GM21717 (cell line): ENCODE measurements around the gene ZAP70.

ENCODE experiments used
- ATAC-seq: cut with Tn5 transposase; IDR thresholded peaks from one replicate; pipeline ENCODE4 v1.9.1; 2021; ENCODE audit warnings: mild to moderate bottlenecking, moderate library complexity; ENCODE audit not compliant: unreplicated experiment

ZAP70 gene

DNA sequence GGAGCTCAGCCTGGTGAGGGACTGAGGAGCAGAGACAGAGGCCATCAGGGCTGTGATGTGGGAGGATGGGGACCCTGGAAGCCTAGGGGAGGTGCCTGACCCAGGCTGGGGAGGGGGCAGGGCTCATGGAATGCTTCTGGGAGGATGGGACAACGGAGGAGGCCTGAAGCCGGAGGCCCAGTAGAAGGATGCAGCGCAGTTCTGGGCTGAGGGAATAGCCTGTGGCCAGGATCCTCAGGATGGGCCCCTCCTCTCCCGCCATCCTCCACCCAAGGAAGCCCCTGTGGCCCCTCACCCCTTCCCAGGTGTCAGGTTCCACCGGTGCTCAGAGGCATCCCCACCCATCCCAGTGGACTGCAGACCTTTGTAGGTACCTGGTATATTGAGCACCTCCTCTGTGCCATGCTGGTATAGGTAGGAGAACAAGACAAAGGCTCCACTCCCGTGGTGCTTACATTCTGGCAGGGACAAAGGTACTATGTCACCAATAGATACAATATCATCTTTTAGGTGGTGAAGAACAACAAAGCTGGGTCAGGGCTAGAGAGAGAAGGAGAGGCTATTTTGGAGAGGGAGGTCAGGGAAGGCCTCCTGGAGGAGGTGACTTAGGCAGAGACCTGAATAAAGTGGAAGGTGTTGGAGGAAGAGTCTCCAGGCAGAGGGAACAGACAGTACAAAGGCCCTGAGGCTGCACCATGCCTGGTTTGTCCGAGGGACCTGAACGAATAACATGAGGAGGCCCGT is 2.7 kb downstream of the ZAP70 start:
- no peak for ATAC-seq

DNA sequence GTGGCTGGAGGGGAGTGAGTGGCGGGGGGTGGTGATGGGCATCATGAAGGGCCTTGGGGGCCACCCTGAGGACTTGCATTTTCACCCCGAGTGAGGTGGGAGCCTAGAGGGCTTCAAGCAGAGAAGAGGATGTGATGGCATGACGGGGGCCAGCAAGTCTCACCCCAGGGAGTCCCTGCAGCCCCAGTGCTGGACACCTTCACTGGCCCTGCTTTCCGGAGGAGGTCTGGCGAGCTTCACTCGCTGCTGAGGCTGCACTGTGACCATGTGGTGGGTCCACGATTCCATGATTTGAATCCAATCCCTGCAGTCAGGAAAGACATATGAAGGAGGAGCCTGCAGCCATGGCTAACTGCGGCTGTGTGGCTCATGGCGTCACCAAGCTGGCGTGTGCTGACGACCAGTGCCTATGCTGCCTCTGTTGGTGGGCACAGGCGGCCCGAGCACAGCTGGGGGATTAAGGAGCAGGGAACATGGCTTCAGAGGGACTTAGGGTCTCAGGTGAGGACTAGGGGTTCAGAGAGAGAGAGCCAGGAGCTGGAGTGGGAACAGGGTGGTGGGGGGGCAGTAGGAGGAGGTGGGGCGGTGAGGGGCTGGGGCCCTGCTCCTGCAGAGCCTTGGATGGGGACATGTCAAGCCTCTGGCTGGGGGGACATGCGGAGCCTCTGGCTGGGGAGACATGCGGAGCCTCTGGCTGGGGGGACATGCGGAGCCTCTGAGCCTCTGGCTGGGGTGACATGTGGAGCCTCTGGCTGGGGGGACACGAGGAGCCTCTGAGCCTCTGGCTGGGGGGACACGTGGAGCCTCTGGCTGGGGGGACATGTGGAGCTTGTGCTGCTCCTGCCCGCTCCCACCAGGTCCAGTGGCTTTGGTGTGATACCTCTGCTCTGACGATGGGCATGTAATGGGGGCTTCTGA is 3.6 kb downstream of the ZAP70 start:
- ATAC-seq = no peak

DNA sequence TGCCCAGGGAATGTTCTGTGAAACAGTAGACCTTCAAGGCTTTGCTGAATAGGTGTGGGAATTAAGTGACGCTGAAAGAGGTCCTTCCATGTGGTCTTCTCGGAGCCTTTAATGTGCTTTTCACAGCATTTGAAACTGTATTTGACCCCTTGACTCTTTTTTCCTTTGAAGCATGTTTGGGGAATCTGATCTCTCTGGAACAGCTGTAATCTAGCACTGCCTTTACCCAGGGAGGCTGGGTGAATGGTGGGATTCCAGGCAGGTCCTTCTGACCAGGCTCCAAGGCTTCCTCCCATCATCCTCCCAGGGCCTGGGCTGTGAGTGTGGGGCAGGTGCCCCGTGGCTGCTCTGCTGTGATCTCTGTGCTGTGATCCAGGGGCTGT is 4.2 kb downstream of the ZAP70 start:
- no peak for ATAC-seq

DNA sequence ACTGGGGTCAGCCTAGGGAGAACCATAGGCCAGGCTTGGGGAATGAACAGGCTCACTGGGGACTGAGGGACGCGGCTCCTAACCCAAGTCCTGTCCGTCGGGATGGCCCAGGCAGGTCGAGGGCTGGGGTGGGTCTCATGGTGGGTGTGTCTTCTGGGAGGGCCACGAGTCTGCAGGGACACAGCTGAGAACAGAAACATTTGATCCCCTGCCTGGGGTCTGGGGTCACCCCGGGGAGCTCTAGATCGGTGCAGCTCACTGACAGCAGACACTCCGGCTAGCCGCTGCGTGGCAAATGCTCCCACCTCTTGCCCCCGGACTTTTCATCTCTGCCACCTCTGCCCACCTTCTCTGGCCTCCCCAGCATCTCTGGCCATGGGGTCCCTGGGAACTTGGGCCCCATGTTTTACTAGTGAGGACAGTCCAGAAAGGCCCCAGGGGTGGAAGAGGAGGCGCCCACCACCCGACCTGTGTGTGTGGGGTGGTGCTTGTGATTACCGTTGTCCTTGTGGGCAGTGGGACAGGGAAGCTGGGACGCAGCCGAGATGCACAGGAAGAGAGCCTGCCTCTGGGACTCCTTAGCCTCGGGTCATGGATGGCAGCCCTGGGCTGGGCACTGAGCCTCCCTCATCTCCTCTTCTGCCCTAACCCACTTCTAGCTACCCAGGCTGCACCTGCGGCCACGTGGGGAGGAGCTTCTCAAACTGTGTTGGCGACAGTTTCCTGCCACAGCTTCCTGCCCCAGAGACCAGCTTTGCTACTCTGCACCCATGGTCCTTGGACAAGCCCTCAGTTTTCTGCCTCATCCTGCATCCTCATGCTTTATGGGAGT is 4.9 kb downstream of the ZAP70 start:
- ATAC-seq = no peak

DNA sequence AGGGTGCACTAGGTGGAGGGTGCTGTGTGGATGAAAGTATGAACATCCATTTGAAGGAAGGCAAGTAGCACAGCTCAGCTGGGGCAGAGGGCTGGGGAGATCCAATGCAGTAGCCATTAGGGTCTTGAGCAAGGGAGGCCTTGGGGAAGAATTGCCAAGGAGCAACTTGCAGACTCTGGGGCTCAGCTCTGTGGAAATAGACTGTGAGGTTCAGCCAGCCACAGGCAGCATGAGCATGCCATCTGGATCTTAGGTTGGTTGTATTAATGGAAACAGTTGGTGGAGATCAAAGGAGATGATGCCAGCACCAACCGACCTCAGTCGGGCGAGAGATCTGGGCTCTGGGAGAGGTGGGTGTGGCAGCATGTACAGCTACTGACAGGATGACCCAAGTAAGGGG is 5.6 kb downstream of the ZAP70 start:
- no peak for ATAC-seq

DNA sequence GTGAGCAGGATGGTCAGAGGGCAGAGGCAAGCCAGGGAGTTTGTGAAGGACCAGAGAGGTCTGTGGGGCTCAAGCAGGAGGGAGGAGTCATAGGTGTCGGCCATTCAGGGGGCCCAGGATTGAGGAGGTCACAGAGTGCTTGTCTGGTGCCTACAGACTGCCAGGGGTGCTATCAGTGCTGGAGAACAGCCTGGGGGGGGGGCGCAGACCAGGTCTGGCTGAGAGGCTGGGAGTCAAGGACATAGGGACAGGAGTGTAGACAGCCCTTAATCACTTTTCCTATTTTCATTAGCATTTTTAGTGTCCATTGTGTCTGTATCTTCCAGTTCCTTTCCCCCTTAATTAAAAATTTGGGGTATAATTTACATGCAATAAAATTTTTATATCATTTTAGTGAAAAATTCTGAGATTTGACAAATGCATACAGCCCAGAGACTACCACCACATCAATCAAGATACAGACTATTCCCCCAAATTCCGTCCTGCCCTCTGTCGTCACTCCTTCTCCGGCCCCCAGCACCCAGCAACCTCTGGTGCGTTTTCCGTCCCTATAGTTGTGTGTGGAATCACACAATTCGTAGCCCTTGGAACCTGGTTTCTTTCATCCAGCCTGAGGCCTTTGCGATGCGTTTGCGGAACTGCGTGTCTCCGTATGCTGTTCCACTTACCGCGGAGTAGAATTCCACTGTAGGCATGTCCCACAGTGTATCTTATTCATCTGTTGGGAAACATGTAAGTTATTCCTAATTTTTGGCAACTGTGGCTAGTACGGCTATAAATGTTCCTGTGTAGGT is 6.2 kb downstream of the ZAP70 start:
- ATAC-seq = no peak

DNA sequence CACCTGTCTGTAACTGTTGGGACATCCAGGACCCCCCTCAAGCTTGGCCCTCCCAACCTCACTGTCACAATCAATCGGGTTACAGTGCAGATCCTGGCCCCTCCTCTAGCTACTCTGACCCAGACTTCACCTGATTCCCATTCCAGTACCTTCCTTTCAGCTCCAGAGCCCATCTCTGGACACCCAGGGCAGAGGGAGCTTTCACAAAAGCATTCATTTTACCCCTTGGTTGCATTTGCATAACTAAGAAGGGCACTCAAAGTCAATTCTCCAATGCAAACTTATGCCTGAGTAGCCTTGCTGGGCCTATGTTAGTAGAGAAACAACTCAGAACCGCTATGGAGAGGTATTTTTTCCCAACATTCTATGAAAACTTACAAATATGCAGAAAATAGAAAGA is 7.4 kb downstream of the ZAP70 start:
- no peak for ATAC-seq

DNA sequence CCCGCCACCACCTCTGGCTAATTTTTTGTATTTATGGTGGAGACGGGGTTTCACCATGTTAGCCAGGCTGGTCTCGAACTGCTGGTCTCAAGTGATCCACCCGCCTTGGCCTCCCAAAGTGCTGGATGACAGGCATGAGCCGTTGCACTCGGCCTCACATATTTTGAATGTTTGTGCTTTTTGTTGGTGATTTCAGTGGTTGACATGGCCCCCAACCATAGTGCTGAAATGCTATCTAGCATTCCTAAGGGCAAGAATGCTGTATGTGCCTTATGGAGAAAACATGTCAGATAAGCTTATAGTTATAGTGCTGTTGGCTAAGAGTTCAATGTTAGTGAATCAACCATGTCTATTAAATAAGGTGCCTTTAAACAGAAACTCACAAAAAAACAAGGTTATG is 8.9 kb downstream of the ZAP70 start:
- no peak for ATAC-seq

DNA sequence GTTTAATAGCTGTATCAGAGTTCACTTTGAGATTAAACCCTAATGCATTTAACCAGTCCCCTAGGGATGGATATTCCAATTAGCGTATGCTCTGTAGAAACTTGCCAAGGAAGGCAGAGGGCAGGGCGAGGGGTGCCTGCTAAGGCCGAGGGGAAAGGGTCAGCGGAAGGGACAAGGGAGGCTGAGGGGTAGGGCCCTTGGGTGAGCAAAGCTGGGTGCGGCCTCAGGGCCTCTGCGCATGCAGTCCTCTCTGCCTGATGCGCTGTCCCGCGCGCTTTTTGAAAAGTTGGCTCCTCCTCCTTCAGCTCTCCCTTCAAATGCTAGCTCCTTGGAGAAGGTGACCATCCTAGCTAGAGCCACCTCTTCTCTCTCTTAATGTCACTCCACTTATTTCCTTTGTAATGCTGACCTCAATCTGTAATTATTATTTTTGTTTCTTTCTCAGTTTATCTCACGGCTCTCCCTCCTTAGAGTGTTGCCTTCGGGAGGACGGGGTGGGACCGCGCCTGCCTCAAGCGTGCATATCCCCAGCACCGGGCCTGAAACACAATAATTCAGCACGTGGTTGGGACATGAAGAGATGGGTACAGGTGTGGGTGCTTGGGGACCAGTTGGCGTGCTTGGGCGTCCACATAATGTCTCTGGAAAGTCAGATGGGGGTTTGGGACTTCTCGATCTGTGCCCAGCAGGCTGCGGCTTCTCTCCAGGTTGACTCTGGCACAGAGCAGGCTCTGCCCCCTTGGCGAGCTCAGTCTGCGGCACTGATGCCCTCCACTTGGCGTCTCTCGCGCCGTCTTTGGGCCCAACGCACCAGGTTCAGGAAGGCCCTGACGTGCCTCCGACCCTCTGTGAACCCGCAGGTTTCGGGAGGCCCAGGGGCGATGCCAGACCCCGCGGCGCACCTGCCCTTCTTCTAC is 10.0 kb downstream of the ZAP70 start:
- ATAC-seq = no peak

DNA sequence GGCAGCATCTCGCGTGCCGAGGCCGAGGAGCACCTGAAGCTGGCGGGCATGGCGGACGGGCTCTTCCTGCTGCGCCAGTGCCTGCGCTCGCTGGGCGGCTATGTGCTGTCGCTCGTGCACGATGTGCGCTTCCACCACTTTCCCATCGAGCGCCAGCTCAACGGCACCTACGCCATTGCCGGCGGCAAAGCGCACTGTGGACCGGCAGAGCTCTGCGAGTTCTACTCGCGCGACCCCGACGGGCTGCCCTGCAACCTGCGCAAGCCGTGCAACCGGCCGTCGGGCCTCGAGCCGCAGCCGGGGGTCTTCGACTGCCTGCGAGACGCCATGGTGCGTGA is 10.7 kb downstream of the ZAP70 start:
- no peak for ATAC-seq

DNA sequence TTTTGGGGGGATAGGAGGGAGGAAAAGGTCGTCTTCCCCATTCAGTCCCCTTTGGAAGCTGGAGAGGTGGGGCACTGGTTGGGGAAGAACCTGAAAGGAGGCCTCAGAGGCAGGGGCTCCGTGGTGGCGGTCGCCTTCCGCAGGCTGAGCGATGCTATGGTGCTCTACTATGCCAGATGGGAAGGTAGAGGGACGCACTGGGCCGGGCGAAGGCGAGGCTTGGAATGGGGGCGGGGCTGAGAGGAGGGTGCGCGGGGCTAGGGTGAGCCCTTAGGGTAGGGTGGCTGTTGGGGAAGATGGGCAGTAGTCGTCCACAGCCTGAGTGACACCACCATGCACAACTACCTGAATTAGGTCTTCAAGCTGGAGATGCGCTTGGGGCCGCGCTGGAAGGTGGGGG is 11.1 kb downstream of the ZAP70 start:
- no peak for ATAC-seq

DNA sequence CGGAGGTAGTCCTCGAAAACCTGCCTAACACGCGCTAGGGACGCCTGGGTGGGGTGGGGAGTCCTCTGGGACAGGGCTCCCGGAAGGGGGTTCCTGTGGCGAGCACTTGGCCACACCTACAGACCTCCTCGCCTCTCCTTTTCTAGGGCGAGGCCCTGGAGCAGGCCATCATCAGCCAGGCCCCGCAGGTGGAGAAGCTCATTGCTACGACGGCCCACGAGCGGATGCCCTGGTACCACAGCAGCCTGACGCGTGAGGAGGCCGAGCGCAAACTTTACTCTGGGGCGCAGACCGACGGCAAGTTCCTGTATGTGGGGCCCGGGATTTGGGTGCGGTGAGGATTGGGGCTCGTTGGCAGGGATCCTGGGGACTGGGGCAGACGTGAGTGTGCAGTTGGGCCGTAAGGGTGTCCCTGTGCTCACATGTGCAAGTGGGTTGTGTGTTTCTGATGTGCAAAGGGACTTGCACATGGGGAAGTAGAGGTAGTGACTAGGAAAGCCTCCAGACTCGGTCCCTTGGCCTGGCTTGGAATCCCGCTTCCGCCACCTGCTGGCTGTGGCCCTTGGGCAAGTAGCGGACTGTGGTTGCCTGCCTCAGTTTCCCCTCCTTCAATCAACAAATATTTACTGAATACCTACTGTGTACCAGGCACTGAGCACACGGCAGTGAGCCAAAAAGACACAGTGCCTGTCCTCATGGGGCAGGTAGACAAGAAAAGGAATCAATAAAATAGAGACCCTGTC is 11.7 kb downstream of the ZAP70 start:
- no peak for ATAC-seq

DNA sequence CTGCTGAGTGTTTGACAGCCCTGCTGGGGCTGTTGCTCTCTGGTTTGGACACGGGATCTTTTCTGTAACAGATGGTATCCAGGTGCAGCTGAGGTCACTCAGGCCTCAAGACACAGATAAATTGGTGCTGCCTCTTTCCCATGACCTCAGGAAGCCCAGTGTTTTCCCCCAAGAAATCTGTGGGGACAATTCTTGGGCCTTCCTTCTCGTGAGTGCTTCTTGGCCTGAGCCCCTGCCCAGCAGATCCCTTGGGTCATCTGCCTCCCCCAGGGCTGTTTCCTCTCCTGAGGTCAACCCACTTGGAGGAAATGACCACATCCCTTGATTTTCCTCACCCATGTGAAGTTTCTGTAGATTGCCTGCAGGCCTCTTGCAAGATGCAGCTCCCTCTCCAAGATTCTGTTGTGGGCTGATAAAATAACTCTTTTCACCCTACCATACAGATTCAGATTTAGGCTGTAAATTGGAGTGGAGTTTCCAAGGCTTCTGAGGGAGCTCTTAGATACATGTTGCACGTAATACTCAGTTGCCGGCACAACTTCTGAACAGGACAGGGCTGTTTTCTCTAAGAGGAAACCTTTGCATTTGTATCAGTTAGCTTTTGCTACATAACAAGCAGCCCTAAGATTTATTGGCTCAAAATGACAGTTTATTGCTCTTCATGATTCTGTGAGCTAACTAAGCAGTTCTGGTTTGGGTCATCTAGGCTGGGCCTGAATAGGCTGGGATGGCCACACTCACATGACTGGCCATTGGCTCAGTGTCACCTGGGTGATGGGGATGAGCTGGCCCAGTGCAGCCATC is 13.1 kb downstream of the ZAP70 start:
- no peak for ATAC-seq

DNA sequence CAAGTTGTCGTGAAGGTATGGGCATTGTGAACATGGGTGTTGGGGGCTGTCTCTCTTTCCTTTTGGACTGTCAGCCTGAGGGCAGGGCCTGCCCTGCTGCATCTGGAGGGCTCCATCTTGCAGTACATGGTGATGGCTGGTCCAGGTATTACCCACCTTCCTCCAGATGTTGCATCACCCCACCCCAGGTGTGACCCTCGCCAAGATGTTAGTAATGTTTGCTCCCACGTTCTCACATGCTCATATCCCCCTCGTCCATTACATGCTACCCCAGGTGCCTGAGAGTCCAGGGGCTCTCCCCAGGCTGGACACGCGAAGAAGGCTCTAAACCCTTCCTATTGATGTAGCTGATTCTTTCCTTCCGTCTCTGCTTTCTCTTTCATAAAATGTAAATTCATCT is 13.9 kb downstream of the ZAP70 start:
- no peak for ATAC-seq

DNA sequence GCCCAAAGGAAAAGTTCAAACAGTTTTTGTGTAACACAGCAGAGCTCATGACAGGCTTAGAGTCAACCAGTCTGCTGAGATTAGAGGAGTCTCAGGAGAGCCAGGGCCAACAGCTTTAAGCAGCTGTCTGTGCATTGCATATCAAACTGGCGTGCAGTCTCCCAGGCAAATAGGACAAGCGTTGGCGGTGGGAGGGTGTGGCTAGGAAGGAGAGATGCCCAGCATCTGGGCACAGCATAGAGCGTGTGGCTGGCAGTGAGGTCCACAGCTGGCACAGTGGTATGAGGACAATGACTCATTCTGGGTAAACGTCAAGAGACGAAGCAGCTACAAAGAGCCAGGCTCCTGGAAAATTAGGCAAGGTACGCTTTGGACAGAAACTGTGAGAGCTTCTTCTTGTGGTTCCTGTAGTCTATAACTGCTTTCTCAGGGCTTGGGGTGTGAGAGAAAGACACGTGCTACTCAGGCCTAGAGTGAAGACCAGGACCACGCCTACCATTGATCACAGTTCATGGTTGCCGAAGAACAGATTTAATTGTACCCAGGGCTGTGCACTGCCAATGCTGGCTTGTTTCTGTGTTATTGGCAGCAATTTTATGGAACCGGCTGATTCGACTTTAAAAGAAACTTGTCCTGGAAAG is 14.8 kb downstream of the ZAP70 start:
- ATAC-seq = no peak

DNA sequence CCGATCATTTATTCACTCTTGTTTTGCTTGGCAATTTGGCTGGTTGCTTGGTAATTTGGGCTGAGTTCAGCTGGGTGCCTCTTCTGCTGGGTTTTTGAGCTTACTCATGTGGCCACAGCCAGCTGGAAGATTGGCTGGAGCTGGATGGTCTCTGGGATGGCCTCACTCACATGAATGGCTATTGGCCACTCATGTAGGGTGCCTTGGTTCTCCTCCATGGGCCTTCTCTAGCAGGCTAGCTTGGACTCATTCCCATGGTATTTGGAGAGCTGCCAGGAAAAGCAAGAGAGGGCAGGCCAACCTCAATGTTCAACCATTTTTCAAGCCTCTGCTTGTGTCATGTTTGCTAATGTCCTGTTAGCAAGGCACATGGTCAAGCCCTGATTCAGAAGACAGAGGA is 16.9 kb downstream of the ZAP70 start:
- no peak for ATAC-seq

DNA sequence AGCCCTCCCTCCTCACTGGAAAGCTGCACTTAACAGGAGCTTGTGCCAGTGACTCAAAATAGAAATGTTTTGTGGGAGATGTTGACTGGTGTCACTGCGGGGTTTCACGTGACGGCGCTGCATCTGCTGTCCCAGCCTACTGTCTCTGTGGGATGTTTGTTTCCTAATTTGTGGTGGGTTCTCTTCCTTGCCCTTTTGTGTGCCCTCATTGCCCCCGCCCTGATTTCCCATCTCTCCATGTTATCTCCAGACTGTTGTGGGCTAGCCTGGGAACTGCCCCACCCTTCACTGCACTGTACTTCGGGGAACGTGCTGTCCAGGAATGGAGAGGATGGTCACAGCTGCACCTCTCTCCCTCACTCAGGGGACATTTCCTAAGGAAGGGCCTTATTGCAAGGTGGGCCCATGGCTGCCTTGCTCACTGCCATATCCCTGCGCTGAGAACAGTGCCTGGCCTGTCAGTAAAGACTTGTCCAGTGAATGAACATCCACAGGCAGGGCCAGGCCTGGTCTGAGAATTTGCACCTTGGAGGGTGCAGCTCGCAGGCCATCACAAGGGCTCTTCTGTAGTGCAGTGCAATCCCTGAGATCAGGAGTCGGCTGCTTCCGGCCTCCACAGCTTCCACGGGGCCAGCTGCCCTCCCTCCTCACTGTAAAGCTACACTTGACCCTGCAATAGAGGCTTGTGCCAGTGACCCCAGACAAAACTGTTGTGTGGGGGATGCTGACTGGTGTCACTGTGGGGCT is 18.1 kb downstream of the ZAP70 start:
- no peak for ATAC-seq
